Retinal pigment epithelial cell (primary cell): ENCODE data around the gene ARHGEF40.

Source experiments
- DNase-seq: peaks from one replicate; pipeline ENCODE4 v3.0.0-alpha.2; 2010; ENCODE audit warnings: low read depth
- H3K4me3 ChIP-seq: 2 replicates; pipeline ENCODE4 v1.5.1; 2011; ENCODE audit warnings: mild to moderate bottlenecking, low read length, control low read depth, moderate library complexity
- TF ChIP-seq, protein P1 (sequence below): conservative IDR thresholded peaks from 2 replicates; pipeline ENCODE4 v1.5.1; 2011; ENCODE audit warnings: low read depth, low read length, control low read depth, inconsistent platforms

Gene ARHGEF40

DNA sequence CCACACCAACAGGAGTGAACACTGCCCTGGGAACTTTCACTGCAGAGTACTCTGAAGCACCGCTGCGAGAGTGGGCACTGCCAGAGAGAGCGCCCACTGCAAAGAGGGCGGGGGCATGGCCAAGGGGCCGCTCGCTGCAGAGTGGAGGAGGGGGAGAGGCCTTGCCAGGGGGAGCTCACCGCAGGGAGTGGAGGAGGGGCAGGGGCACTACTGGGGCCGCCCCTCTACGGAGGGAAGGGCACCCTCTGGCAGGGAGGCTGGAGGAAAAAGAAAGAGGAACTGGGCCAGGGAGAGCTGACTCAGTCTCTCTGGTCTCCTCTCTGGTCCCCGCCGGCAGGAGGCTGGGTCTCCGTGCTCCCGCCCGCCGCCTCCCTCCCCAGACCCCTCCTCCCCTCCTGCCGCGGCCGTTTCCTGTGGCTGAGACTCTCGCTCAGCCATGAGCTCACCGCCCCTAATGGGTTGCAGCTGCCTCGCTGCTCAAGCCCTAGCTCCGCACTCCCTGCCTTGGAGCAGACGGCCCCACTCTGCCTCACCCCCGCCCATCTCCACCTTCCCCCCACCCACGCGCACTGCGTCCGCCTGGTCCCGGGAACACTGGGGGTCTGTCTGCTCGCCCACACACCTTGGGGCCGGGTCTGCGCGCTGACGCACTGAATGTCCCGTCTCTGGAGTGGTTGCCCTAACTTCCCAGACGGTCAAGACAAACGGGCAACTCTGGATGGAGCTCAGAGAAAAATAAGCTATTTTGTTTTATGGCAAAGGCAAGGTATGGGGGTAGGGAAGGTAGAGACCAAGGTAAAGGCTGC lies 1.3 kb downstream of the ARHGEF40 start:
- H3K4me3 ChIP-seq, result peak overlapping the region; percentile 78
- TF ChIP-seq, protein P1, sequence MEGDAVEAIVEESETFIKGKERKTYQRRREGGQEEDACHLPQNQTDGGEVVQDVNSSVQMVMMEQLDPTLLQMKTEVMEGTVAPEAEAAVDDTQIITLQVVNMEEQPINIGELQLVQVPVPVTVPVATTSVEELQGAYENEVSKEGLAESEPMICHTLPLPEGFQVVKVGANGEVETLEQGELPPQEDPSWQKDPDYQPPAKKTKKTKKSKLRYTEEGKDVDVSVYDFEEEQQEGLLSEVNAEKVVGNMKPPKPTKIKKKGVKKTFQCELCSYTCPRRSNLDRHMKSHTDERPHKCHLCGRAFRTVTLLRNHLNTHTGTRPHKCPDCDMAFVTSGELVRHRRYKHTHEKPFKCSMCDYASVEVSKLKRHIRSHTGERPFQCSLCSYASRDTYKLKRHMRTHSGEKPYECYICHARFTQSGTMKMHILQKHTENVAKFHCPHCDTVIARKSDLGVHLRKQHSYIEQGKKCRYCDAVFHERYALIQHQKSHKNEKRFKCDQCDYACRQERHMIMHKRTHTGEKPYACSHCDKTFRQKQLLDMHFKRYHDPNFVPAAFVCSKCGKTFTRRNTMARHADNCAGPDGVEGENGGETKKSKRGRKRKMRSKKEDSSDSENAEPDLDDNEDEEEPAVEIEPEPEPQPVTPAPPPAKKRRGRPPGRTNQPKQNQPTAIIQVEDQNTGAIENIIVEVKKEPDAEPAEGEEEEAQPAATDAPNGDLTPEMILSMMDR, result no peak
- DNase-seq, result no peak

DNA sequence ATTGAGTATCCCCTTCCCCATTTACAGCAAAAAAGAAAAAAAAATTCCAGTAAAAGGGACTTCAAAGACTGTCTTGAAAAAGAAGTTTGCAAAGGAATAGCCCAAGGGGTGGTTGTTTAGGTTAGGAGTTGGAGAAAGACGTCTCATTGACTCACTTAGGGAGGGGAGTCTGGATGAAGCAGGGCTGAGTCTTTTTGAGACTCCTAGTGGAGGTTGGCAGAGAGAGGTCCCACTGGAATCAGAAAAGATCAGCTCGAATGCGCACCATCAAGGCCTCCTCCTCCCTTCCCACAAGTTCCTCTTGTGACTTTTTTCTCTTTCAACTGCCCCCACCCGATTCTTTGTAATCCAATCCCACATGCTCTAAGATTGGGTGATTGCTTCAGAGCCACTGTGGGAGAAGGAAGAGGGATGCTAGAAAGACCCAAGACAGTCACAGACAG lies 1.9 kb downstream of the ARHGEF40 start:
- TF ChIP-seq, protein P1, result no peak
- DNase-seq, result no peak
- peak overlapping the region; percentile 78 for H3K4me3 ChIP-seq

DNA sequence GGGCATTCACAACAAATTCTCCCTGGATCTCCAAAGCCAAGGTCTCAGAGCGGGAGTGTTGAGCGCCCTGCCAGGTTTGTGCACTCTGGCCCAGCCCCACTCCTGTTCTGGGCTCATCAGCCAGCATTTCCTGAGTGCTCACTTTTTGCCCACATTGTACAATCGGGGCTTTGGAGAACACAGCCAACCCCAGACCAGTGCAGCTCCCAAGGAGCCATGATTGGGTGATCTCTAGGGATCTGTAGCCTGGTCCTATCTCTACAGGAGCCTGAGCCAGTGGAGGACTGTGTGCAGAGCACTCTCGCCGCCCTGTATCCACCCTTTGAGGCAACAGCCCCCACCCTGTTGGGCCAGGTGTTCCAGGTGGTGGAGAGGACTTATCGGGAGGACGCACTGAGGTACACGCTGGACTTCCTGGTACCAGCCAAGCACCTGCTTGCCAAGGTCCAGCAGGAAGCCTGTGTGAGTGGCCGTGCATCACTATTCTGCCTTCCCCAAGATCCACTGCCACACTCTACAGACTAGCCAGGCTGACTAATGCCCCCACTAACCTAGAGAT lies 2.8 kb downstream of the ARHGEF40 start:
- TF ChIP-seq, protein P1, result no peak
- no peak overlapping the region for H3K4me3 ChIP-seq

DNA sequence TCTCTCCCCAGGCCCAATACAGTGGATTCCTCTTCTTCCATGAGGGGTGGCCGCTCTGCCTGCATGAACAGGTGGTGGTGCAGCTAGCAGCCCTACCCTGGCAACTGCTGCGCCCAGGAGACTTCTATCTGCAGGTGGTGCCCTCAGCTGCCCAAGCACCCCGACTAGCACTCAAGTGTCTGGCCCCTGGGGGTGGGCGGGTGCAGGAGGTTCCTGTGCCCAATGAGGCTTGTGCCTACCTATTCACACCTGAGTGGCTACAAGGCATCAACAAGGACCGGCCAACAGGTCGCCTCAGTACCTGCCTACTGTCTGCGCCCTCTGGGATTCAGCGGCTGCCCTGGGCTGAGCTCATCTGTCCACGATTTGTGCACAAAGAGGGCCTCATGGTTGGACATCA lies 3.8 kb downstream of the ARHGEF40 start:
- H3K4me3 ChIP-seq, result no peak overlapping the region
- TF ChIP-seq, protein P1, result no peak
- DNase-seq, result no peak

More for the DNA sequence above, 2.8 kb downstream of the ARHGEF40 start:
- no peak for DNase-seq

DNA sequence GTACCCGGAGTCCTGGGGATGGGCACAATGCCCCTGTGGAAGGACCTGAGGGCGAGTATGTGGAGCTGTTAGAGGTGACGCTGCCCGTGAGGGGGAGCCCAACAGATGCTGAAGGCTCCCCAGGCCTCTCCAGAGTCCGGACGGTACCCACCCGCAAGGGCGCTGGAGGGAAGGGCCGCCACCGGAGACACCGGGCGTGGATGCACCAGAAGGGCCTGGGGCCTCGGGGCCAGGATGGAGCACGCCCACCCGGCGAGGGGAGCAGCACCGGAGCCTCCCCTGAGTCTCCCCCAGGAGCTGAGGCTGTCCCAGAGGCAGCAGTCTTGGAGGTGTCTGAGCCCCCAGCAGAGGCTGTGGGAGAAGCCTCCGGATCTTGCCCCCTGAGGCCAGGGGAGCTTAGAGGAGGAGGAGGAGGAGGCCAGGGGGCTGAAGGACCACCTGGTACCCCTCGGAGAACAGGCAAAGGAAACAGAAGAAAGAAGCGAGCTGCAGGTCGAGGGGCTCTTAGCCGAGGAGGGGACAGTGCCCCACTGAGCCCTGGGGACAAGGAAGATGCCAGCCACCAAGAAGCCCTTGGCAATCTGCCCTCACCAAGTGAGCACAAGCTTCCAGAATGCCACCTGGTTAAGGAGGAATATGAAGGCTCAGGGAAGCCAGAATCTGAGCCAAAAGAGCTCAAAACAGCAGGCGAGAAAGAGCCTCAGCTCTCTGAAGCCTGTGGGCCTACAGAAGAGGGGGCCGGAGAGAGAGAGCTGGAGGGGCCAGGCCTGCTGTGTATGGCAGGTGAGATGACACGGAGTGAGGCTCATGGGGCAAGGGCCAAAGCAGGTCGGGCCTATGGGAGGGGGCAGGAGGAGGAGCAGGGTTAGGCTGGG lies 4.5 kb downstream of the ARHGEF40 start:
- DNase-seq, result no peak
- TF ChIP-seq, protein P1, result no peak
- H3K4me3 ChIP-seq, result no peak overlapping the region

DNA sequence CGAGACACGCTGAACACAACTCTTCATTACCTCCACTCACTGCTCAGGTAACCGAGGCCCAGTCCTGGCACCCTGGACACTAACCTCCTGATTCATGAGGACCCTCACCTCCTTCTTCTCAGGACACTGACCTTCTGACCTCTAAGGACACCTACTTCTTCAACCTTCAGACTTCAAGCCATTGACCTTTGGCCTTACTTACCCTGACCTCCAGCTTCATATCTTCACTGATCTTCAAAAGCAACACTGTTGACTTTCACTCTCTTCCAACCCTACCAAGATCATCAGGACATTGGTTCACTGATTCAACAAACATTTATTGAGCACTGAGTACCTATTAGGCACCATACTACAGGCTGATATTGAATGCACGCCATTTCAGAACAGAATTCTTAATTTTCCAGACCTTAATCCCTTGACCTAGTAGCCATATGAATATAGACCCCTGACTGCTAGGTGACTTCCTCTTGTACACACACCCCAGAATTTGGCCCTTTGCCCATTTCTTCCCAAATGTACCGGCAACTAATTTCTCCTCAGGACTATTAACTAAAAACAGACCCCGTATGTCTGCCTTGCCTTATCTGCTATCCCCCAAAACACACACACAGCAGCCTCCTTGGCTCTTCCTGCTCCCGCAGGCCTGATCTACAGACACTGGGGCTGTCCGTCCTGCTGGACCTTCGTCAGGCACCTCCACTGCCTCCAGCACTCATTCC lies 5.8 kb downstream of the ARHGEF40 start:
- no peak for DNase-seq
- no peak overlapping the region for H3K4me3 ChIP-seq
- TF ChIP-seq, protein P1, result no peak
